NK-92 treated with Interleukin-12 subunit alpha and Interleukin-12 subunit beta, amount 100 ng/mL, for 24 hours (cell line): ENCODE data around the gene ASB2.

Experiments used
- DNase-seq: peaks from one replicate; lab custom pipeline; 2025; lab: John Stamatoyannopoulos, UW

Gene ASB2

GRCh38 chr14:93962701-93963601 is 13.4 kb downstream of the ASB2 start:
- DNase-seq, result peak; percentile 77

DNA sequence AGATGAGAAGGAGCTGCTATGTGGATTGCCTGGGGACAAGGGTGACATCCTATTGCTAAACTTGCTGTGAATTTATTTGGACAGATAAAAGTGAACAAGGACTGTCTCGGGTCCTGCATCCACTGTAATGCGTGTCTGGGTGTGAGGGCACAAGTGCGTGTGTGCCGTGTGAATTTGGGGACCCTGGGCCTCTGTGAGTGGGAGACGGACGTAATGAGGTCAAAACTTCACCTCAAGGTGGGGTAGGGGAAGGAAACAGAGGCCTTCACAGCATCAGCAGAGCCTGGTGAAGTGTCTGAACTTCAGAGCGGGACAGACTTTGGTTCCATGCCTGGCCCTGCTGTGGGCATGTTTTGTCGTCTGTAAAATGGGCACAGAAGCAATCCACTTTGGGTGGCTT is 14.8 kb downstream of the ASB2 start:
- DNase-seq, result no peak

DNA sequence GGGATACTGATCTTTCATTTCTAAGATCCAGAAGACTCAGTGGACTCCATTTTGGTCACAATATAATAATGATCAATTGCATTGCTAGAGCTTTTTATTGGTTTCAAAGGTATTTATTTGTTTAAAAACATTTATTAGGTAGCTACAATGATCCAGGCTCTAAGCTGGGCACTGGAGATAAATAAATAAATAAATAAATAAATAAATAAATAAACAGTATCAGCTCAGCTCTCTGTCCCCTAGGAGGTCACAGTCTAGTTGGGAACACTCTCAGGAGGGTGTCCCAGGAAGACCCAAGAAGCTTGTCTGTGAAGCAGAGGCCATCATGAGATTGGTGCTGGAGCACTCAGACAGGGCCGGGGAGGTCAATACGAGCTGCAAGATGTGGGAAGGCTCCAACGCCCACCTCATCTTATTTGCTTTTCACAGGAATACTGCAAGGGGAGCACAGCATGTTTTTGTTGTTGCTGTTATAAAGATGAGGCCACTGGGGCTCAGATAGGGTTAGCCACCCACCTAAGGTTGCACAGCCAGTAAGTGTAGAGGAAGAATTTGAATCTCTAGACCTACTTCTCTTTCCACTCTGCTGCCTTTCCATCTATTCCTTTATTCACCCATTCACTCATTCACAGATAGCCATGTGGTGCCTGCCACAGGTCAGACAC is 15.5 kb downstream of the ASB2 start:
- DNase-seq, result no peak

DNA sequence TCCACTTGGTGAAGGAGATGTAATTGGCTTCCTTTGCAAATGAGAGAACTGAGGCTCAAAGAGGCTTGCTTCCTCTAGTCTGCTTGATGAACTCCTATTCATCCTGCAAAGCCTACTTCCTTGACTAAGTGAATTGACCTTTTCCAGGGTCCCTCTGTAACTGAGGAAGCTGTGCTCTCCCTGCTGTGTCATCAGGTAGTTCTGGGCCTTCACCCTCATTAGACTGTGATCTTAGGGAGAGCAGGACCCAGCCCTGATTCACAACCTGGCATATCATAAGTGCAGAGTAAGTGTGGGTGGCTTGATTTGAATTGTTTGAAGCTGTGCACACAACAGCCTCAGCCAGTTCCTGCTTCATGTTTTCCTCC is 16.3 kb downstream of the ASB2 start:
- DNase-seq, result no peak

GRCh38 chr14:93959239-93960107 is 16.9 kb downstream of the ASB2 start:
- DNase-seq, result peak; percentile 98

DNA sequence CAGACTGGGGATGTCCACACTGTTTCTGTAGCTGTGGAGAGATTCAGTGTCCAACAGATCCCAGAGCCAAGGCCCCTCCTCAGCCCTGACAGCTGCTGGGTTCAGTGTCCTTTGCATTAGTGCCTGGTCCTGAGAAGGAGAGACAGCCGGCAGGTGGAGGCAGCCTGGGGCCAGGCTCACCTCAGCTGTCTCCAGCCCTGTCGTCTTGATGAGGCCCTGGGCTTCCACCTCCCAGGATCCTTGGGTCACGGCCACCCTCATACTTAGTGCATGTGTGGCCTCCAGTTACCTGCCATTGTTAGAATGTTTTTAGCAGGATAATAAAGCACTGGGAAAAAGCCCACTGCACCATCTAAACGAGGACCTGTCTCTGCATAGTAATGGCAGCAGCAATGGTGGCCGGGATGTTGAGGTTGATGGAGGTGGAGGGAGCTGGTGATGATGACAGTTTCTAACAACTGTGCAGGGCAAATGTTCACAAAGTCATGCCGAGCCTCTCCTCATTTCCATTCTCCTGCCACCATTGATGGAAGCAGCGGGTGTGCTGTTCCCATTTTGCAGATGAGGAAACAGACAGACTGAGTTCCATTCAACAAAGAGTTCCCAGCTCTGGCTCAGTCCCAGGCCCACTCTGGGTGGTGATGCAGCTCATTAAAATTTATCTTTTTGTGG is 17.7 kb downstream of the ASB2 start:
- no peak for DNase-seq

DNA sequence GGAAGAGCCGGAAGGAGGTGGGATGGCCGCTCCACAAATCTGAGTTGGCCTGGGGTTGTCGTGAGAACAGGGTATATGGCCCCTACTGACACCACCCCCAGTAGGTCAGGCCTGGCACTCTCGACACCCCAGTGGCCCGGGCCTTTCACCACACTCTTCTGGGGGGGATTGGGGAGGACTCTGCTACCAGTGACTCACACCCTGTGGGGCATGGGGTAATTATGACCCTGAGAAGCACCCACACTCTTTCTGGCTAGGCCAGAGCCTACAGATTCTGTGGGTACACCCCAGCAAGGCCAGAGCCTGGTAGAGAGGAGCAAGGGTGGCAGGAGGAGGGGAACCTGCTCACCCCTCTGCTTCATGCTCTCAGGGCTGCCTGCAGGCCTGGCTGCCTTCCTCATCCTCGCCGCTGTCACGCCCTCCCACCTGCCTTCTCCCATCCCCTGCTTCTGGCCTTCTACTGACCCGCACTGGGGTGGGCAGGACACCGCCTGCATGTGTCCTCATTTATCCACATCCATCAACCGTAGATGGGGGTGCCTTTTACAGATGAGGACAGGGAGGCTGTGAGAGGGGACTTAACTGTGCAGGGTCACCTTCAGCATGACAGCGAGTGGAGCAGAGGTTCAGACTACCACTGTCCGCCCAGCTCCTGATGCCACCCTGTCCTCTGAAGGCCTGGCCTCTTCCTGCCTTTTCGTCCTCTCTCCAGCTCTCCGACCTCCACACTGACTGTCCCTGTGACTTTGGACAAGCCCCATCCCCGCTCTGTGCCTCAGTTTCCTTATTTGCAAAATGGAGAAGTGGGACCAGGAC is 18.4 kb downstream of the ASB2 start:
- DNase-seq, result peak; percentile 72

DNA sequence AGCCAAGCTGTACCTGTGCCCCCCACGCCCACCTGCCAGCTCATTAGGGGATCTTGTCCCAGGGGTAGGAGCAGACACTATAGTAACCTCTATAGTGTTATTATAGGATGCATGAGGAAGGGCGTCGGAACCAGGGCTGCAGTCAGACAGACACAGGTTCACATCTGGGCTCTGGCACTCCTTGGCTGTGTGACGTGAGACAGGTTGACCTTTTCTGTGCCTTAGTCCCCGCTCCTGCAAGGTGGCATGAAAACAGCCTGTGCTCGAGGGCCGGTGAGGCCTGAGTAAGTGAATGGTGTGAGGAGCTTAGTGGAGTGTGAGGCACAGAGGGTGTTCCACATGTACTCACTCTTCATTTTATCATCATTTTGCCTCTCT is 19.0 kb downstream of the ASB2 start:
- DNase-seq, result peak; percentile 56

DNA sequence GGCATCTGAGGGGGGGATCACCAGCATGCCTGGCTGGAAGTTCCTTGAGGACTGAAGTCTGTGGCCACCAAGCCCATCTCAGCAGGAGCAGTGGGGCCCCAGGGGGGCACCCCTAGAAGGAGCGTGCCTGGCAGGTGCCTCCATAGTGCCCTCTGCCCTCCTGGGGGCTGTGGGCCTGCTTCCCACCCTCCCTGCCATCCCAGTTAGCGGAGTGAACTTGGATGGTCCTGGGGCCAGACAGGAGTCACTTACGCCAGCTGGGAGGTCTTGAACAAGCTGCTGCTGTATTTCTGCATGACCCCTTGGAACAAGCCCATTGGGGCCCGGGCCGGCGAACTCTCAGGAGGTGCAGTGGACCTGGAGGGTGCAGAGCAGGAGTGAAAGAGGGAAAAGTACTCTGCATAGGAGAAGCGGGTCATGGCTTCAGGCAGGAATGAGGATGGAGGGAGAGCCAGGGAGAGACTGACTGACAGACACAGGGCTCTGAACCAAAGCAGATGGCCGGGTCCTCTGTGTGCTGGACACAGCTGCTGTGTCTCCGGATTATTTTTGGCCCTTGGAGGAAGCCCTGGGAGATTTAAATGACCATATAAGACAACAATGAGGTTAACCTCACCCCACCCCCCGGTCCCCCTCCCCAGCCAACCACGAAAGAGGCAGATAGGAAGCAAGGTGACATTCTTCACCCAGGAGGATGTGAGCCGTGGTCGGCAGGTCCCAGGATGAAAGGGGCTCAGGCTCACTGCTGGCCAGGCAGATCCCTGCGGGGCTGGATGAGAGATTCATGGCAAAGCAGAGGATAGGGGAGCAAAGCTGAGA is 19.6 kb downstream of the ASB2 start:
- DNase-seq, result peak; percentile 46

DNA sequence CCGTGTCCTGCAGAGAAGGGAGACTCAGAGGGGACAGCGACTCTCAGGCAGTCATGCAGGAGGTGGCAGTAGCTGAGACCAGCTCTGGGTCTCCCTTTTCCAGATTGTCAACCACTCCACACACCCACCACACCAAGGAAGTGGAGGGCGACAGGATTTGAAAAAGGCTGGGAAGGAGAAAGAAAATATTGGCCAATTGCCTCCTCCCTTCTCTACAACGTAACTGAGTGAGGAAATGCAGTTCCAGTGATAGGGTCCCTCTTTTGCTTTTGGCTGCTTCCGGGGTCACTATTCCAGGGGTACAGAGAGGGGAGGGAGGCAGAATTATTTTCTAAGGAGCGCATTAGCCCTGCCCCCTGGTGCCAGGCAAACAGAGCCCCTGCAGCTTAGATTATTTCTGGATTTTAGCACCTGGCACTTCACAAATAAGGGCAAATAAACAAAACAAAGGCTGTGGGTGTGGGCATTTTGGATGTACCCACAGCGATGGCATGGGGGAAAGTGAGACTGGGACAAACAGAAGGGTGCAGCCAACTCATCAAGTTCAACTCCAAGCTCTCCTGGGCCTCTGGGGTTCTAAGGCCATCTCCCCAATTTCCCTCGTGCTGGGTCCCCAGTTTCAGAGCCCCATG is 20.4 kb downstream of the ASB2 start:
- DNase-seq, result no peak

GRCh38 chr14:93954900-93955849 is 21.2 kb downstream of the ASB2 start:
- DNase-seq, result peak; percentile 83

- no peak for DNase-seq
Observed at GRCh38 chr14:93954516-93954830, 21.9 kb downstream of the ASB2 start.

DNA sequence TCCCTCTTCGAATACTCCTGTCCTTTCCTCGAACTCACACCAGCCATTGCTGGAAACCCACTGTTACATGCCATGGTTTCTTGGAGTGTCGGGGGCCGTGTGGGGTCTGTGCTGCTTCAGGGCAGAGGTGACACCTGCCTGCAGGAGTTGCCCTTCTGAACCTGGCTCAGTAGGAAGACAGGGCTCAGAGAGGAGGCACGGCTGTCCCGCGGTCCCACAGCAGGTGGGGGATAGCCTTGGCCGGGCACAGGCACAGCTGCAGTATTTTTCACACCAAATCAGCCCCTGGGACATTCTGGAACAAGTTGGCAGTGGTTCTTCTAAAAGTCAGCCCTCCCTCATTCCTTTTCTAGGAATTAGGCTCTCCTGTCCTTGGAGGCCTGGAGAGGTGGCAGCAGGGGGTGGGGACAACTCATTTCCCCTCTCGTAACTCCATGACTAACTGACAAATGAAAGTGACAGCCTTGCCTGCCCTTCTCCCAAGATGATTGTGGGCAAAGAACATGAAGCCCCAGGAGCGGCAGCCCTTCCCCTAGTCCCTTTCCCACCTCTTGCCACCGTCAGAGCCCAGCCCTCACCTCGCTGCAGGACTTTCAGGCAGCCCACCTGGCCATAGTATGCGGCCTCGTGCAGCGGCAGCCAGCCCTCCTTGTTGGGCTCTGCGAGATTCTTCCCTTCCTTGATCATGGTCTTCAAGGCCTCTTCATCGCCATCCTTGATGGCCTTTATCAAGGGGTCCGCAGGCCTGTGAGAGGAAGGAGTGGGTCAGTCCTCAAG is 22.4 kb downstream of the ASB2 start:
- DNase-seq, result no peak

DNA sequence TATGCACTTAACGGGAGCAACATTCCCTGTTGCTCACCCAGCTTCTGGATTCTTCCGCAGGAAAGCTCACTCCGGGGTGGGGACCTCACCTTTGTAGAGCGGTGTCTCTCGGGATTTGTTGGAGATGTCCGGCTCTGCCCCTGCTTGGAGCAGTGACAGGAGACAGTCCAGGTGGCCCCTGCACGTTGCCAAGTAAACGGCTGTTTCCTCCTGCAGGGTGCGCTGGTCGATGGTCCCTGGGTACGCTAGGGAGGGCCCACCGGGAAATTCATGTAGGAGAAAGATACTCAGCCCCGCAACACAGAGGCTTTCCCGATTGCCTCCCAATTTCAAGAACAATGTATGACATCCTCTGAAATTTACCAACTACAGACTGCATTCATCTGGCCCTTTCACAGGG is 23.1 kb downstream of the ASB2 start:
- DNase-seq, result no peak

DNA sequence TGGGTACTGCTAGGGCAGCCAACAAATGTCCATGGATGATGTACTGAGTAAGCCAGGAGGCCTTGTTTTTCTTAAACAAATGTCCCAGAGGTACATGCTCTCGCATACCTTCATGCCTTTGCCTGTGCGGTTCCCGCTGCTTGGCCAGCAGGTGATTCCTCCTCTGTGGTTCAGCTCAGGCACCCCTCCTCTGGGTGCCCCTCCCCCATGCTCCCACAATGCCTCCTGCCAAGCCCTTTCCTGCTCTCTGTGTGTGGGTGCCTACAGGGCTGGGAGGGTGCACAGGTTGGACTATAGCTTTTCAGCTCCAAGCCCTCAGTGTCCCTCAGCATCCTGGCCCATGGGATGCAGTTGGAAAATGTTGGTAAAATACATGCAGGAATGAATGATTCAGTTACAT is 23.5 kb downstream of the ASB2 start:
- DNase-seq, result no peak

DNA sequence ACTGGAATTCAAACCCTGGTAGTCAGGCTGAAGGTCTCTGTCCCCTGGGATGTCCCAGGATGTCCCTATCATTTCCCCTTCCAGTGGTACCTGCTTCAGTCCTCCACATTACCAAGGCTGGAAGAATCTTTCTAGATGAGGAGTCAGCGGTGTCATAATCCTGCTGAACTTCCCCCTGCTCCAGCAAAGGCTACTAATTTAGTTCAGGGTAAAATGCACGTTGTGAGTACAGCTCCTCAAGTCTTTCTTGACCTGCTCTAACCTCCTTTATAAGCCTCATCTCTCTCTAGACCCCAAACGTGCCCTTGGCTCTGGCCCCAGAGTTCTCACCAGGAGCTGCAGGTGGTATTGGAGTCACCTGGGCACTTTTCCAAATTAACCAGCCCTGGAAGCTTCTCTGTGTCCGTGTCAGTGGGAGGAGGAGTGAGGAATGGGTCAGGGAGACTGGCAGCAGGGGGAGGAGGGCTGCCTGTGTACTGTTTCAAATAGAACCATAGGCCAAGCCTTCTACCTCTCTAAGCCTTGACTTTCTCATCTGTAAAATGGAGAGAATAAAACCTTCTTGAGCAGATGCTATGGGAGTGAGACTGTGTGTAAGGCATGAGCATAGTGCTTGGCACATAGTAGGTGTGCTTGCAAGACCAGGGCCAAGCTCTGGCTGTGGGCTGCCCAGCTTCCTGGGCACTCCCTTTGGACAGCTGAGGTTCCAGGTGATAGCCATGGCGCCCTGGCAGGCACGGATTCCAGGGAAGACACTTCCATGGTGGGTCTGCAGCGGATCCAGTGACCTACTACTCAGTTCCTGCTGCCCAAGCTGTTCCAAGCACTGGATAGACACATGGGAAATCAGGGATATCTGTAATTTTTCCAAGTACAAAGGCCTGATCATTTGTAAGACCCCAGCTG is 24.5 kb downstream of the ASB2 start:
- DNase-seq, result no peak
